ENCODE data around the gene RGSL1.

The RGSL1 gene

GRCh38 chr1:182426442-182427430 is 23.2 kb upstream of the RGSL1 start:
- in situ Hi-C loops (cut with HindIII; ENCODE audit: low sequenced_read_pairs): no loop called here
- no peak for DNase-seq (ENCODE audit: low read depth)
- H3K4me3 ChIP-seq (ENCODE audit: low read depth, low read length): no peak overlapping the region
- TF ChIP-seq CTCF (IDR thresholded peaks at IDR 0.05; ENCODE audit: low read depth, low read length, missing control alignments): no peak

DNA sequence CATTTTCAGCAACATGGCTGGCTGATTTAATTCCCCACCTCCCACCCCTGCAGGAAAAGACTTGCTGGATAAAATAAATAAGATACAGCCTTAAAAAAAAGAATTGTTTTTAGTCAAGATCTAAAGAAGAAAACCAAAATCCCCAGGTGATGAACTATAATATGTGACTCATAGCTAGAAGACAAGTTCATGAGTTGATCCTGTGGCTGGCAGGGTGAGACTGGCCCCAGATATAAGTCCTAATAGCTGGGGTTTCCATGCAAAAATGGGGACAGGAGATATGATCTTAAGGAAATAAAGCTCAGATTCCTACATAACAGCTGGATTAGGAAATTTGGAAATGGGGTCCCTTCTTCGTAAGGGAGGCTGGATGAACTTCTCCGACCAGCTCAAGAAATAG is 21.9 kb upstream of the RGSL1 start:
- no peak for TF ChIP-seq CTCF (IDR thresholded peaks at IDR 0.05; ENCODE audit: low read depth, low read length, missing control alignments)
- no peak overlapping the region for H3K4me3 ChIP-seq (ENCODE audit: low read depth, low read length)
- in situ Hi-C loops (cut with HindIII; ENCODE audit: low sequenced_read_pairs): no loop called here
- no peak for DNase-seq (ENCODE audit: low read depth)

GRCh38 chr1:182430263-182431068 is 19.5 kb upstream of the RGSL1 start:
- in situ Hi-C loops (cut with HindIII; ENCODE audit: low sequenced_read_pairs): no loop called here
- DNase-seq (ENCODE audit: low read depth): no peak
- TF ChIP-seq CTCF (IDR thresholded peaks at IDR 0.05; ENCODE audit: low read depth, low read length, missing control alignments): no peak
- no peak overlapping the region for H3K4me3 ChIP-seq (ENCODE audit: low read depth, low read length)

GRCh38 chr1:182431278-182431677 is 18.7 kb upstream of the RGSL1 start:
- no peak for DNase-seq (ENCODE audit: low read depth)
- TF ChIP-seq CTCF (IDR thresholded peaks at IDR 0.05; ENCODE audit: low read depth, low read length, missing control alignments): no peak
- in situ Hi-C loops (cut with HindIII; ENCODE audit: low sequenced_read_pairs): no loop called here
- H3K4me3 ChIP-seq (ENCODE audit: low read depth, low read length): no peak overlapping the region

DNA sequence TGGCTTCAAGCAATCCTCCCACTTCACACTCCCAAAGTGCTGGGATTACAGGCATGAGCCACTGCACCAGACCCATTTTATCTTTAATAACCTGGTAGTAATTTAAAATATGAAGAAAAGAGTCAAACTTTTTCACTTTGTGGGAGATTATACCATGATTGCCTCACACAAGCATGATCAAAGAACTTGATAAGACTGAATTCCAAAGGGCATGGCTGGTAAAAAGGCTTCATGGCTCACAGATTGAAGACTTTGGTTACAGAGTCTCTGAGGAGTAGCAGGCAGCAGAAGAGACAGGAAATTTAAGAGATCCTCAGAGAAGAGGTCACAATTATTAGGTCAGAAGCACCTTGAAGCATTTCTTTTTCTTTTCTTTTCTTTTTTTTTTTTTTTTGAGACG is 16.4 kb upstream of the RGSL1 start:
- no peak overlapping the region for H3K4me3 ChIP-seq (ENCODE audit: low read depth, low read length)
- DNase-seq (ENCODE audit: low read depth): no peak
- no peak for TF ChIP-seq CTCF (IDR thresholded peaks at IDR 0.05; ENCODE audit: low read depth, low read length, missing control alignments)
- in situ Hi-C loops (cut with HindIII; ENCODE audit: low sequenced_read_pairs): no loop called here

GRCh38 chr1:182438326-182438725 is 11.6 kb upstream of the RGSL1 start:
- in situ Hi-C loops (cut with HindIII; ENCODE audit: low sequenced_read_pairs): no loop called here
- H3K4me3 ChIP-seq (ENCODE audit: low read depth, low read length): no peak overlapping the region
- TF ChIP-seq CTCF (IDR thresholded peaks at IDR 0.05; ENCODE audit: low read depth, low read length, missing control alignments): no peak
- no peak for DNase-seq (ENCODE audit: low read depth)
